ENCODE data around the gene C9orf152. TPM values are rescaled to one million over a fixed set of nuclear protein-coding genes. Genes with fewer than 3 reads are reported as not detected.

C9orf152 gene
- total and polyA plus RNA-seq, 10 donors: not detected

- intact Hi-C loops (cut with DNase I; ENCODE audit: low total_unique reads): no loop called here
- peaks cover 4 to 57% (median 41%) of the 10 kb centered on the region in 6 donors for H3K4me1 ChIP-seq
- 0 to 1% (median 0%) methylated on average over 15 to 81 of the region's 81 CpGs for WGBS, 5 donors
These were observed 47.8 kb upstream of the C9orf152 start for GRCh38 chr9:110255463-110256379.

GRCh38 chr9:110255034-110255462 lies 47.1 kb upstream of the C9orf152 start:
- TF ChIP-seq CTCF (IDR thresholded peaks at IDR 0.05 in 8 of 11, conservative IDR thresholded peaks at IDR 0.05 in 3 of 11) (no peak), POLR2AphosphoS5 (IDR thresholded peaks at IDR 0.05) (no peak), POLR2A (IDR thresholded peaks at IDR 0.05) (no peak)
- 1 to 8% (median 4%) methylated on average over 17 of the region's 17 CpGs for WGBS, 5 donors
- Histone ChIP-seq H3K9me3 (no peaks in the 10 kb centered on the region), H3K27me3 (replicated peaks in 1 of 7) (no peaks in the 10 kb centered on the region), H3K4me1 (peaks cover 4 to 57% (median 41%) of the 10 kb centered on the region in 6 donors), H3K27ac (peak overlapping the region; percentile 85 to 98 (median 92)), H3K4me3 (peak overlapping the region; percentile 79 to 94 (median 85)), H3K36me3 (peaks cover 0 to 12% (median 3%) of the 10 kb centered on the region in 6 donors)
- peak; percentile 82 for DNase-seq
- intact Hi-C loops (cut with DNase I; ENCODE audit: low total_unique reads): no loop called here

More at GRCh38 chr9:110255463-110256379, 47.8 kb upstream of the C9orf152 start:
- TF ChIP-seq CTCF (IDR thresholded peaks at IDR 0.05 in 8 of 11, conservative IDR thresholded peaks at IDR 0.05 in 3 of 11) (no peak), POLR2AphosphoS5 (IDR thresholded peaks at IDR 0.05) (peak; percentile 41 to 82 (median 67))
- Histone ChIP-seq H3K27ac (peak overlapping the region; percentile 85 to 98 (median 92)), H3K36me3 (peaks cover 0 to 6% (median 0%) of the 10 kb centered on the region in 6 donors), H3K27me3 (replicated peaks in 1 of 7) (no peaks in the 10 kb centered on the region), H3K4me3 (peak overlapping the region; percentile 79 to 94 (median 85)), H3K9me3 (no peaks in the 10 kb centered on the region)
- DNase-seq: peak; percentile 93

- intact Hi-C loops (cut with DNase I; ENCODE audit: low total_unique reads): no loop called here
- peaks cover 0 to 18% (median 6%) of the 10 kb centered on the region in 6 donors for H3K36me3 ChIP-seq
- H3K4me3 ChIP-seq: peak overlapping the region in 7 of 8 donors; percentile 79 to 94 (median 83)
- no peaks in the 10 kb centered on the region for H3K9me3 ChIP-seq
- no peaks in the 10 kb centered on the region for H3K27me3 ChIP-seq (replicated peaks in 1 of 7)
- peaks cover 4 to 57% (median 41%) of the 10 kb centered on the region in 6 donors for H3K4me1 ChIP-seq
- 85 to 93% (median 89%) methylated on average over 2 of the region's 2 CpGs for WGBS, 5 donors
- H3K27ac ChIP-seq: peak overlapping the region in 6 of 8 donors; percentile 85 to 98 (median 92)
- TF ChIP-seq POLR2AphosphoS5 (IDR thresholded peaks at IDR 0.05) (no peak), POLR2A (IDR thresholded peaks at IDR 0.05) (no peak), CTCF (IDR thresholded peaks at IDR 0.05 in 8 of 11, conservative IDR thresholded peaks at IDR 0.05 in 3 of 11) (no peak)
- DNase-seq: no peak
These were observed 46.5 kb upstream of the C9orf152 start for GRCh38 chr9:110254500-110254899.

Measured in spleen (tissue), 11 donors.